Measurements from ENCODE around the gene TSPAN4. TPM values are rescaled to one million over a fixed set of nuclear protein-coding genes. Genes with fewer than 3 reads are reported as not detected.
A peak's percentile ranks its signal among the peaks of the same experiment; 100 is the strongest.

The TSPAN4 gene
- total RNA-seq, 1 experiment from 2014 or later, result 50.3 TPM

GRCh38 chr11:841981-842369 lies 677 bp upstream of the TSPAN4 start:
- Histone ChIP-seq H3K4me3 (replicated peaks in 1 of 2; ENCODE audit: low read depth in 1 of 2, low read length in 2 of 2) (peak overlapping the region; percentile 66 to 98), H3K27me3 (ENCODE audit: insufficient read depth, low read length) (no peaks in the 10 kb centered on the region), H3K27ac (ENCODE audit: low read depth, low read length) (peak overlapping the region; percentile 97), H4K20me1 (ENCODE audit: insufficient read depth) (peaks cover 17% of the 10 kb centered on the region; the same call in 1 of the 2 replicates), H3K4me2 (ENCODE audit: low read length) (peak overlapping the region; percentile 92), H3K9me3 (ENCODE audit: control insufficient read depth in 1 of 2, insufficient read depth in 1 of 2, low read depth in 1 of 2, low read length in 2 of 2) (no peaks in the 10 kb centered on the region), H3K4me1 (ENCODE audit: control insufficient read depth in 1 of 2, insufficient read depth in 2 of 2, low read length in 2 of 2) (peaks cover 42 to 76% of the 10 kb centered on the region in 2 experiments), H3K9me2 (ENCODE audit: insufficient read depth) (no peaks in the 10 kb centered on the region), H2AFZ (ENCODE audit: low read depth, low read length, poor library complexity, severe bottlenecking) (no peak overlapping the region), H3K79me2 (ENCODE audit: insufficient read depth, low read length) (peaks cover 62% of the 10 kb centered on the region), H3K9ac (ENCODE audit: low read length) (peak overlapping the region; percentile 99), H3K36me3 (ENCODE audit: control insufficient read depth in 1 of 2, insufficient read depth in 2 of 2, low read length in 2 of 2) (peaks cover 3 to 35% of the 10 kb centered on the region in 2 experiments; a peak in 3 of 4 replicates)
- no TSS peak for BruUV-seq (replicated peaks)
- ChIA-PET POLR2A (interaction anchor here (1.2 to 1.3 kb wide), 2 partner anchors 11 to 22 kb away, joined by 3 to 6 read pairs; no protein-coding TSS in a partner anchor), CTCF (no interaction called here), RAD21 (ENCODE audit: low non-redundant PET in 1 of 2, low total read pairs in 2 of 2, uncharacterized antibody in 2 of 2, unreplicated experiment in 2 of 2) (no interaction called here)
- intact Hi-C loops (cut with micrococcal nuclease), result loop anchor here (5.0 kb wide), 1 partner anchor 35 kb away; the partner anchor contains the start of genes PIDD1 and RPLP2
- DNase-seq (ENCODE audit: low read depth, low spot score) (no peak), ATAC-seq (peak; percentile 0; the same call in 1 of the 2 replicates)
- TF ChIP-seq SP1 (IDR thresholded peaks at IDR 0.05; ENCODE audit: low read depth), result no peak
- no peak for TF ChIP-seq SIN3A (IDR thresholded peaks at IDR 0.05; ENCODE audit: low read depth)
- TF ChIP-seq, protein P1, sequence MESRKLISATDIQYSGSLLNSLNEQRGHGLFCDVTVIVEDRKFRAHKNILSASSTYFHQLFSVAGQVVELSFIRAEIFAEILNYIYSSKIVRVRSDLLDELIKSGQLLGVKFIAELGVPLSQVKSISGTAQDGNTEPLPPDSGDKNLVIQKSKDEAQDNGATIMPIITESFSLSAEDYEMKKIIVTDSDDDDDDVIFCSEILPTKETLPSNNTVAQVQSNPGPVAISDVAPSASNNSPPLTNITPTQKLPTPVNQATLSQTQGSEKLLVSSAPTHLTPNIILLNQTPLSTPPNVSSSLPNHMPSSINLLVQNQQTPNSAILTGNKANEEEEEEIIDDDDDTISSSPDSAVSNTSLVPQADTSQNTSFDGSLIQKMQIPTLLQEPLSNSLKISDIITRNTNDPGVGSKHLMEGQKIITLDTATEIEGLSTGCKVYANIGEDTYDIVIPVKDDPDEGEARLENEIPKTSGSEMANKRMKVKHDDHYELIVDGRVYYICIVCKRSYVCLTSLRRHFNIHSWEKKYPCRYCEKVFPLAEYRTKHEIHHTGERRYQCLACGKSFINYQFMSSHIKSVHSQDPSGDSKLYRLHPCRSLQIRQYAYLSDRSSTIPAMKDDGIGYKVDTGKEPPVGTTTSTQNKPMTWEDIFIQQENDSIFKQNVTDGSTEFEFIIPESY (IDR thresholded peaks at IDR 0.05; ENCODE audit: extremely low read depth, insufficient replicate concordance, low read length), result no peak
- TF ChIP-seq SRF (IDR thresholded peaks at IDR 0.05; ENCODE audit: low read depth), result no peak
- no peak for TF ChIP-seq TCF7L2 (IDR thresholded peaks at IDR 0.05; ENCODE audit: borderline replicate concordance, extremely low read depth, insufficient read depth, insufficient read length)
- TF ChIP-seq POLR2AphosphoS5 (IDR thresholded peaks at IDR 0.05; ENCODE audit: low read depth, low read length), result no peak
- TF ChIP-seq CEBPB (IDR thresholded peaks at IDR 0.05; ENCODE audit: low read depth), result no peak
- no peak for TF ChIP-seq CTCF (IDR thresholded peaks at IDR 0.05 in 2 of 3, conservative IDR thresholded peaks at IDR 0.05 in 1 of 3; ENCODE audit: borderline replicate concordance in 1 of 3, insufficient read depth in 1 of 3, low read depth in 2 of 3, low read length in 2 of 3)
- no peak for TF ChIP-seq JUND (IDR thresholded peaks at IDR 0.05)
- TF ChIP-seq CBX3 (IDR thresholded peaks at IDR 0.05; ENCODE audit: low read depth), result no peak
- TF ChIP-seq, protein P2, sequence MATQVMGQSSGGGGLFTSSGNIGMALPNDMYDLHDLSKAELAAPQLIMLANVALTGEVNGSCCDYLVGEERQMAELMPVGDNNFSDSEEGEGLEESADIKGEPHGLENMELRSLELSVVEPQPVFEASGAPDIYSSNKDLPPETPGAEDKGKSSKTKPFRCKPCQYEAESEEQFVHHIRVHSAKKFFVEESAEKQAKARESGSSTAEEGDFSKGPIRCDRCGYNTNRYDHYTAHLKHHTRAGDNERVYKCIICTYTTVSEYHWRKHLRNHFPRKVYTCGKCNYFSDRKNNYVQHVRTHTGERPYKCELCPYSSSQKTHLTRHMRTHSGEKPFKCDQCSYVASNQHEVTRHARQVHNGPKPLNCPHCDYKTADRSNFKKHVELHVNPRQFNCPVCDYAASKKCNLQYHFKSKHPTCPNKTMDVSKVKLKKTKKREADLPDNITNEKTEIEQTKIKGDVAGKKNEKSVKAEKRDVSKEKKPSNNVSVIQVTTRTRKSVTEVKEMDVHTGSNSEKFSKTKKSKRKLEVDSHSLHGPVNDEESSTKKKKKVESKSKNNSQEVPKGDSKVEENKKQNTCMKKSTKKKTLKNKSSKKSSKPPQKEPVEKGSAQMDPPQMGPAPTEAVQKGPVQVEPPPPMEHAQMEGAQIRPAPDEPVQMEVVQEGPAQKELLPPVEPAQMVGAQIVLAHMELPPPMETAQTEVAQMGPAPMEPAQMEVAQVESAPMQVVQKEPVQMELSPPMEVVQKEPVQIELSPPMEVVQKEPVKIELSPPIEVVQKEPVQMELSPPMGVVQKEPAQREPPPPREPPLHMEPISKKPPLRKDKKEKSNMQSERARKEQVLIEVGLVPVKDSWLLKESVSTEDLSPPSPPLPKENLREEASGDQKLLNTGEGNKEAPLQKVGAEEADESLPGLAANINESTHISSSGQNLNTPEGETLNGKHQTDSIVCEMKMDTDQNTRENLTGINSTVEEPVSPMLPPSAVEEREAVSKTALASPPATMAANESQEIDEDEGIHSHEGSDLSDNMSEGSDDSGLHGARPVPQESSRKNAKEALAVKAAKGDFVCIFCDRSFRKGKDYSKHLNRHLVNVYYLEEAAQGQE (IDR thresholded peaks at IDR 0.05; ENCODE audit: low read depth), result no peak
- TF ChIP-seq FOSL1 (IDR thresholded peaks at IDR 0.05; ENCODE audit: low read depth), result no peak

Data from HCT116 (cell line).